NB4 (cell line): ENCODE results near the gene DENND5B.

Experiments used
- CTCF ChIP-seq: IDR thresholded peaks from one replicate; pipeline ENCODE4 v1.5.1; 2012; ENCODE audit warnings: low read depth, low read length
- MAX ChIP-seq: IDR thresholded peaks from 2 replicates; pipeline ENCODE4 v1.6.1; 2011; ENCODE audit warnings: low read depth, low read length
- MYC ChIP-seq: IDR thresholded peaks from 2 replicates; pipeline ENCODE4 v1.6.1; 2011; ENCODE audit warnings: low read depth, low read length
- POLR2A ChIP-seq: IDR thresholded peaks from 2 replicates; pipeline ENCODE4 v1.6.1; 2011; ENCODE audit warnings: mild to moderate bottlenecking; ENCODE audit not compliant: insufficient read length; ENCODE audit errors: extremely low read depth

- TF ChIP-seq CTCF (no peak), POLR2A (no peak), MYC (no peak), MAX (no peak)
Observed at GRCh38 chr12:31605531-31605930, 14.6 kb upstream of the DENND5B start.
